NCI-H345 treated with DMSO at 0.1 percent for 48 hours (cell line): ENCODE data around the gene ADH1A.
"Not testable (repeated sequence)": the region's sequence is repeated elsewhere in the genome, so short reads cannot be mapped to it uniquely, and the experiment has no call there.

ENCODE experiments used
- DNase-seq: peaks from one replicate; lab custom pipeline; 2025; ENCODE audit not compliant: unreplicated experiment; lab: John Stamatoyannopoulos, UW

Gene ADH1A

GRCh38 chr4:99282731-99283130 is 8.1 kb downstream of the ADH1A start:
- no peak for DNase-seq

DNA sequence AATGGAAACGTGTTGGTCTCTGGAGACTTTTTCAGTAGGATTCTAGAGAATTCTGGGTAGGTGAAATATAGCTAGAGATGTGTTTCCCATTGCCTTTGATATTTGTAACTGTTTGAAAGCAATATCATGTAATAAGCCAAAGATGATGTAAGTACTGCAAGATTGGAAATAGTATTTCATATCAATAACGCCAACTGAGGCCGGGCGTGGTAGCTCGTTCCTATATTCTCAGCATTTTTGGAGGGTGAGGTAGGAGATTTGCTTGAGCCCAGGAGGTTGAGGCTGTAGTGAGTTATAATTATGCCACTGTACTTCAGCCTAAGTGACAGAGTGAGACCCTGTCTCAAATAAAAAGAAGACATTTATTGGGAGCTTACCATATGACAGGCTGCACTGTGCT is 9.5 kb downstream of the ADH1A start:
- DNase-seq: no peak

DNA sequence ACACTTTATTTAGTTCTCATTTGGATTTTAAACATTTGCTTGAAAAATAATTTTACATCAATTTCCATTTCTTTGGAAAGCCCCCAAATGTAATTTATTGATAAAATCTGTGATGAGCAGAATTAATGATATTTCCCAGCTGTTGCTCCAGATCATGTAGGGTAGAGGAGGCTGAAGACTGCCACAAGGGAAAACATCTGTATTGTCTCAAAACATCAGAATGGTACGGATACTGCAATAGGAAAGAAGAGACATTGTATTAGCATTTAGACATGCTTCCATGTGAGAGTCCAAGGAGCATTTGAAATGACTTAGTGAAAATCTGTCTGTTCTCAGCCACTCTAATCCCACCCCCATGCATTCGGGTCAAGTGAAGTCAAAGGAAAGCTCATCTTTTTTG is 14.4 kb downstream of the ADH1A start:
- no peak for DNase-seq

DNA sequence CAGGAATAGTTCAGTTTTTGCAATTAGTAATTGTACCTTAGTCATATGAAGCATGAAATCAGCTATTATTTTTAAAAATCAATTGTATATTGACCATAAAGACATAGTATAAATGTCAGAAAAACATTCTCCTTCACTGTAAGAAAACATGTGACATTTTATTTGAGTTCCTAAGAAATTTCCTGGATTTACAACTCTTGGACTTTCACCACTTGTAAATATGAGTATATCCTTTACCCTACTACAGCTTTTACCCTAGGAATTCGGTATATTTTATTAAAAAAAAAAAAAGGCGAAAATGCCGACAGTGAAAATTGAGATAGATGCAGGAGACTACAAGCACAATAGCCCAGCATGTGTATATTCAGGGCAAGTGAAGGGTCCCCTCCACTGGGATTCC is 14.9 kb downstream of the ADH1A start:
- no peak for DNase-seq

DNA sequence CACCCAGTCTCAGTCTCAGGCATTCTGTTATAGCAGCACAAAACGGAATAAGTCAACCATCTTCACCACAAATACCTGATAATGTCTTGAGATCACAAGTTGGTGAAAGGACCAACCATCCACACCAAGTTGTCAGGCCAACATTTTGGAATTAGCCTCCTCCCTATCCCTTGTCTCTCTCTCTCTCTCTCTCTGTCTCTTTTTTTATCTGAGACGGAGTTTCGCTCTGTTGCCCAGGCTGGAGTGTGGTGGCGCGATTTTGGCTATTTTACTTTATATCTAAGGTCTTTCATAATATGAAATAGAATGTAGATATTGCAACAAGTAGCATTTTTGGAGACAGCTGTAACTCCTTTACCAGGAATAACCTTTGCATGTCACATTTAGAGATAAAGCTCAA is 15.7 kb downstream of the ADH1A start:
- DNase-seq: no peak

DNA sequence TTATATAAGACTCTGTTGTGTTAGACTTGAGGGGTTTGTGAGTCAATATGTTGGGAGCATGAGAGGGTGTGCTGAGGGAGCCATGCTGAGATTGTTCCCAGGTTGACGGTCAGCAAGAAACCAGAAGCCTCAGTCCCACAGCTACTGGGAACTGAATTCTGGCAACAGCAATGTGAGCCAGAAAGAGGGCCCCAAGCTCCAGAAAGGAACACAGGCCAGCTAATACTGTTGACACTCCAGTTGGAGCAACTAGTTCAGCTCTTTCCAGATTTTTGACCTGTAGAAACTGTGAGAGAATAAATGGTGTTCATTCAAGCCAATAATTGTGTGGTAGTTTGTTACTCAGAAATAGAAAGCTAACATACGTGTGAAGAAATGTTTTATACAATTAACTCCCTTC is 17.1 kb downstream of the ADH1A start:
- DNase-seq: no peak

GRCh38 chr4:99264927-99265326 is 25.9 kb downstream of the ADH1A start:
- no peak for DNase-seq

- DNase-seq: no peak
Measured at GRCh38 chr4:99252746-99253145, 38.0 kb downstream of the ADH1A start.

DNA sequence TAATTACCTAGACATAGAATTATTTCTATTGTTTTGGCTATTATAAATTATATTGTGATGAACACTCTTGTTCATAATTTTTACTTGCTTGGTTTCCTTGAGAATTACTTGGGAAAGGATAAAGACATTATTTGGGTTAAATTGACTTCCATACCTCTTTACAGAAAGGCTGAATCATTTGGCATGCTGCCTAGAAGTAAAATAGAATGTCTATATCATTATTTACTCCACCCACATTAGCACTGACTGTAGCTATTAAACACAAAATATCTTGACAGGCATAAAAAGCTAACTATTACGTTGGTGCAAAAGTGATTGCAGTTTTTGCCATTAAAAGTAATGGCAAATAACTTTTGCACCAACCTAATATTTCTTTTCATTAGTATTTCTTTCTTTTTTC is 42.1 kb downstream of the ADH1A start:
- DNase-seq: no peak

DNA sequence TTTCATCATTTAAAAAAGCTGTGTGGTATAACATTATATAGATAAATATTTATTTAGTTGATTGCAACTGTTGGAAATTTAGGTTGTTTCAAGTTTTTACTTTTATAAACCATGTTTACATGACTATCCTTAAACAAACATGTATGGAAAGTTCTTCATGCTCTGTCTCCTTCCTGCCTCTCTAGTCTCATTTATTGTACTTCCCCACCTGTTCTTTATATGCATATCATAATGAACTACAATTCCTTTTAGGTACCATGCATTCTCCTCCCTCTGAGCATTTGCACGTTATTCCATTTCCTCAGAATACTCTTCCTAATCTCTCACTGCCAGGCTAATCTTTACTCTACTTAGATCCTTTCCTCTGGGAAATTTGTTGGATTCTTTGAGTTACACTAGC is 54.8 kb downstream of the ADH1A start:
- no peak for DNase-seq

- DNase-seq: no peak
Measured at GRCh38 chr4:99234331-99235010, 56.3 kb downstream of the ADH1A start.

DNA sequence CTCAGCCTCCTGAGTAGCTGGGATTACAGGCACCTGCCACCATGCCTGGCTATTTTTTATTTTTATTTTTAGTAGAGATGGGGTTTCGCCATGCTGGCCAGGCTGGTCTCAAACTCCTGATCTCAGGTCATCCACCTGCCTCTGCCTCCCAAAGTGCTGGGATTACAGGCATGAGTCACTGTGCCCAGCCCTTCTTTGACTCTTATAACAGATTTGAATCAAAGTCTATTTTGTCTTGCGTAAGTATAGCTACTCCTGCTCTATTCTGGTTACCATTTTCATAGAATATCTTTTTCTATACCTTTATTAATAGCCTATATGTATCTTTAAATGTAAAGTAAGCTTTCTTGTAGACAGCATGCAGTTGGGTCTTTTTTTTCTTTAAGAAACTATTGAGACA is 57.4 kb downstream of the ADH1A start:
- not testable (repeated sequence) for DNase-seq

DNA sequence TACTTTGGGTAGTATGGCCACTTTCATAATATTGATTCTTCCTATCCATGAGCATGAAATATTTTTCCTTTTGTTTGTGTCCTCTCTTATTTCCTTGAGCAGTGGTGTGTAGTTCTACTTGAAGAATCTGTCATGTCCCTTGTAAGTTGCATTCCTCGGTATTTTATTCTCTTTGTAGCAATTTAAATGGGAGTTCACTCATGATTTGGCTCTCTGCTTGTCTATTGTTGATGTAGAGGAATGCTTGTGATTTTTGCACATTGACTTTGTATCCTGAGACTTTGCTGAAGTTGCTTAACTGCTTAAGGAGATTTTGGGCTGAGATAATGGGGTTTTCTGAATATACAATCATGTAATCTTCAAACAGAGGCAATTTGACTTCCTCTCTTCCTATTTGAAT is 62.1 kb downstream of the ADH1A start:
- DNase-seq: not testable (repeated sequence)

DNA sequence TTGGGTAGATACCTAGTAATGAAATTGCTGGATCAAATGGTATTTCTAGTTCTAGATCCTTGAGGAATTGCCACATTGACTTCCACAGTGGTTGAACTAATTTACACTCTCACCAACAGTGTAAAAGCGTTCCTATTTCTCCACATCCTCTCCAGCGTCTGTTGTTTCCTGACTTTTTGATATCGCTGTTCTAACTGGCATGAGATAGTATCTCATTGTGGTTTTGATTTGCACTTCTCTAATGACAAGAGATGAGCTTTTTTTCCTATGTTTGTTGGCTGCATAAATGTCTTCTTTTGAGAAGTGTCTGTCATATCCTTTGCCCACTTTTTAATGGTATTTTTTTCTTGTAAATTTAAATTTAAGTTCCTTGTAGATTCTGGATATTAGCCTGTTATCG is 63.1 kb downstream of the ADH1A start:
- DNase-seq: not testable (repeated sequence)
